NCI-H1694 (cell line): Measurements from ENCODE around the gene ZNF30.
"Not testable (repeated sequence)": the region's sequence is repeated elsewhere in the genome, so short reads cannot be mapped to it uniquely, and the experiment has no call there.

ENCODE experiments used
- DNase-seq: peaks from one replicate; lab custom pipeline; 2025; lab: John Stamatoyannopoulos, UW

The ZNF30 gene

DNA sequence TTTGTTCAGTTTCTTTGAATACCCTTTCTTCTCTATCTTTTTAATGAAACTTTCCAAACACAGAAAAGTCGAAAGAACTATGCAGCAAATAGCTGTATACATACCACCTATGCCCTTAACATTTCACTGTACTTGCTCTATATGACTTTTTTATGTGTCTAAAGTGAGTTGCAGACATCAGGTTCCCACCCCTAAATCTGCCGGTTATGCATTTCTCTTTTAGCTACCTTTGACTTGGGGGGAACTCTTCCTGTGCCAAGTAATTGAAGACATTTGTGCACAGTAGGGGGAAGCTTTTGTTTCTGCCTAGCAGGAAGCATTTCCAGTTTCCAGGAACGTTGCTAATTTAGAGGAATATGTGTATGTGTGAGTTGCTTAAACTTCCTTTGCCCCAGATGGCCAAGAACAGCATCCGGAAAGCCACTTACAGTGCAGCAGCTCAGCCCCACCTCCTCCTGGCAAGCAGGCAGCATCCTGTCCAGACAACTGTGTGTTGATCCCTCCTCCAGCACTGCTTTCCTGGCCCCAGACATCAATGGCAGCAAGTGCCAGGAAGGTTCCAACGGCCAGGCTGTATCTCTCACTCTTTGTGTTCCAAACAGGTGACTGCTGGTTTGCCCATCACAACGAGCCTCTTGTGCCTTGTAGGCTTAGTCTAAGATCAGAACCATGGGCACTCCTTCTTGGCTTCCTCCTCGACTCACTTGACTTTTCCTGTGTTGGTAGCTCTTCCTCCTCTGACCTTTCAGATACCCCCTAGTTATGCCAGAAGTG, 58.7 kb downstream of the ZNF30 start:
- no peak for DNase-seq

DNA sequence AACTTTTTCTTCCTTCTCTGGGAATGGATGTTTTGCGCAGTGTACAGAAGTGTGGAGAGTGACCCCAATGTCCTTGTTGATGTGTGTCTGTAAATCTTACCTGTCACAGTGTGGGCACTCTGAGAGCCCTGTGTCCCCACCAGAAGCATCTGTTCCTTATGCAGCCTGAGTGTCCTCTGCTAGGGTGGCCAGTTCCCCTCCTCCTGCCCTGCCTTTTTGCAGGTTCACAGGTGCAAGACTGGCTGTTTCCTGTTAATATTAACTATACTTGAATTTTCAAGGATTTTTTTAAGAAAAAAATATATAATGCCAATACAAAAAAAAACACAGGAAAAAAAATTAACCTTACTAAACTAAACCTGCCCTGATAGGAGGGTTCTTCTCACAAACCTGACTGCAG, 61.4 kb downstream of the ZNF30 start:
- DNase-seq = no peak

- DNase-seq = no peak
Observed at GRCh38 chr19:34989298-34989697, 62.6 kb downstream of the ZNF30 start.

DNA sequence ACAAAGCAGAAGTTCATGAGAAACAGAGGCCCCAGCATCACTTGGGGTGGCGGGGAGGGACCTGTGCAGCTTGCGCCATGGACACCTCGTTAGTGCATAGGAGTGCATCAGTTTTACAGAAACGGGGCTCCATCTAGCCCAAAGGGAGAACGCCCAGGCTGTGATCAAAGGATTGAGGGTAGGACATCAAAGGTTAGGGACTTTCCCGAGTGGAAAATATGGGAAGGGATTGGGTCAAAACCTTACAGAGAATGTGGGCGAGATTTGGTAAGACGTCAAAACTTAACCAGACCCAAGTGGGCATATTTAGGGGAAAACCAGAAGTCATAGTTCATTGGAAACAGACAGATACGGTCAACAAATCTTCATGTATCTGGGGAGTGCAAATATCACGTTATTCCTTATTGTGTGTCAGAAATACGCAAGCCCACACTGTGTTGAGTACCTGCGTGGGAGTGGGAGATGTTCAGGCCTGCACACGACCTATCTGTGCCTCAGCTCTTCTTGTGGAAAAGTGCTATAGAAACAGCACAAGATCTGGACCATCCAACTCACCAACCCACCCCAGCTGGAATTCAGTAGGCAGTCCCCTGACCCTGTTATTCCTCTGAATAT, 64.0 kb downstream of the ZNF30 start:
- DNase-seq = no peak

GRCh38 chr19:34991542-34992333, 65.0 kb downstream of the ZNF30 start:
- DNase-seq = no peak

DNA sequence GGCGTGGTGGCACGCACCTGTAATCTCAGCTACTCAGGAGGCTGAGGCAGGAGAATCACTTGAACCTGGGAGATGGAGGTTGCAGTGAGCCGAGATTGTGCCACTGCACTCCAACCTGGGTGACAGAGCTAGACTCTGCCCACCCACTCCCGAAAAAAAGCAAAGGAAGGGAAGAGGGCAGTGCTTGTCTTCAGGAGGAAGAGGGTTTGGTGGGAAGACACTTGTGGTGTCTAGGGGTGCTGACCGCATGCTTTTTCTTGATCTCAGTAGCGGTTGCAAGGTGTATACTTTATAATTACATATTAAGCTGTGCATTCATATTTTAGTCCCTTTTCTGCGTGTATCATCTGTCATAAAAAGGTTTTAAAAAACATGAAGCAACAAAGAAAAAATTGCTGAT, 65.9 kb downstream of the ZNF30 start:
- DNase-seq = not testable (repeated sequence)

GRCh38 chr19:34994286-34994642, 67.6 kb downstream of the ZNF30 start:
- DNase-seq = no peak
